ENCODE data around the gene RFC5. TPM values are rescaled to one million over a fixed set of nuclear protein-coding genes. Genes with fewer than 3 reads are reported as not detected.

The RFC5 gene
- total RNA-seq, 1 donor from 2014 or later = 16.7 TPM

- Histone ChIP-seq H3K9me3 (ENCODE audit: control insufficient read depth in 3 of 3, low read length in 3 of 3) (no peaks in the 10 kb centered on the region), H3K27ac (ENCODE audit: low read depth, low read length) (no peak overlapping the region), H3K4me3 (ENCODE audit: low read length in 3 of 3) (no peak overlapping the region), H3K27me3 (ENCODE audit: control insufficient read depth in 3 of 3, insufficient read depth in 3 of 3, low read length in 3 of 3) (no peaks in the 10 kb centered on the region), H3K36me3 (ENCODE audit: control insufficient read depth in 3 of 3, insufficient read depth in 3 of 3, low read length in 3 of 3) (peaks cover 39 to 51% (median 40%) of the 10 kb centered on the region in 3 donors), H3K4me1 (ENCODE audit: control insufficient read depth in 3 of 3, insufficient read depth in 3 of 3, low read length in 3 of 3) (no peaks in the 10 kb centered on the region), H3K9ac (ENCODE audit: low read depth in 1 of 3, low read length in 3 of 3) (no peak overlapping the region)
Observed at GRCh38 chr12:118044577-118044976, 28.1 kb downstream of the RFC5 start.

- Histone ChIP-seq H3K27ac (ENCODE audit: low read depth, low read length) (no peak overlapping the region), H3K4me3 (ENCODE audit: low read length in 3 of 3) (no peak overlapping the region)
Observed at GRCh38 chr12:118046430-118046829, 29.9 kb downstream of the RFC5 start.

DNA sequence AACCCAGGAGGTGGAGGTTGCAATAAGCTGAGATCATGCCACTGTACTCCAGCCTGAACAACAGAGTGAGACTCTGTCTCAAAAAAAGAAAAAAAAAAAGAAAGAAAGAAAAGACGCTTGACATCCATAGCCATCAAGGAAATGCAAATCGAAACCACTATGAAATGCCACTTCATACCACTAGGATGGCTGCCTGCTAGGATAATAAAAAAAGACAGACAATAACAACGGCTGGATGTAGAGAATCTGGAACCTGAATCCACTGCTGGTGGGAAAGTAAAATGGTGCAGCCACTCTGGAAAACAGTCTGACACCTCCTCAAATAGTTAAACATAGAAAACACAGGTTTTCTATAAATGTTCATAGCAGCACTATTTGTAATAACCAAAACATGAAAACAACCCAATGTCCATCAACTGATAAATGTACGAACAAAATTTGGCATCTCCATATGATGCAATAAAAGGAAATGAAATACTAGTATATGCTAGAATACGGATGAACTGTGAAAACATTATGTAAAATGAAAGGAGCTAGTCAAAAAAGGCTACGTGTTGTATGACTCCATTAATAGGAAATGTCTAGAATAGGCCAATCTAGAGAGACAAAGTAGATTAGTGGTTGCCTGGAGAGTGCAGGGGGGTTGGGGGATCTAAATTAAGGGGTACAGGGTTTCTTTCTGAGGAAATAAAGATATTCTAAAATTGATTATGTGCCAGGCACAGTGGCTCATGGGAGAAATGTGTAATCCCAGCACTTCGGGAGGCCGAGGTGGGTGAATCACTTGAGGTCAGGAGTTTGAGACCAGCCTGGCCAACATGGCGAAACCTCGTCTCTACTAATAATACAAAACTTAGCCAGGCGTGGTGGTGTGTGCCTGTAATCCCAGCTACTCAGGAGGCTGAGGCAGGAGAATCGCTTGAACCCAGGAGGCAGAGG lies 34.7 kb downstream of the RFC5 start:
- Histone ChIP-seq H3K36me3 (ENCODE audit: control insufficient read depth in 3 of 3, insufficient read depth in 3 of 3, low read length in 3 of 3) (peaks cover 7 to 10% (median 9%) of the 10 kb centered on the region in 3 donors), H3K27me3 (ENCODE audit: control insufficient read depth in 3 of 3, insufficient read depth in 3 of 3, low read length in 3 of 3) (no peaks in the 10 kb centered on the region), H3K4me3 (ENCODE audit: low read length in 3 of 3) (no peak overlapping the region), H3K9me3 (ENCODE audit: control insufficient read depth in 3 of 3, low read length in 3 of 3) (no peaks in the 10 kb centered on the region), H3K9ac (ENCODE audit: low read depth in 1 of 3, low read length in 3 of 3) (no peak overlapping the region), H3K4me1 (ENCODE audit: control insufficient read depth in 3 of 3, insufficient read depth in 3 of 3, low read length in 3 of 3) (peaks cover 29 to 35% (median 34%) of the 10 kb centered on the region in 3 donors), H3K27ac (ENCODE audit: low read depth, low read length) (peak overlapping the region; percentile 81)

More at GRCh38 chr12:118046430-118046829, 29.9 kb downstream of the RFC5 start:
- no peaks in the 10 kb centered on the region for H3K4me1 ChIP-seq (ENCODE audit: control insufficient read depth in 3 of 3, insufficient read depth in 3 of 3, low read length in 3 of 3)
- H3K9ac ChIP-seq (ENCODE audit: low read depth in 1 of 3, low read length in 3 of 3) = no peak overlapping the region
- peaks cover 31 to 38% (median 38%) of the 10 kb centered on the region in 3 donors for H3K36me3 ChIP-seq (ENCODE audit: control insufficient read depth in 3 of 3, insufficient read depth in 3 of 3, low read length in 3 of 3)
- H3K27me3 ChIP-seq (ENCODE audit: control insufficient read depth in 3 of 3, insufficient read depth in 3 of 3, low read length in 3 of 3) = no peaks in the 10 kb centered on the region
- H3K9me3 ChIP-seq (ENCODE audit: control insufficient read depth in 3 of 3, low read length in 3 of 3) = no peaks in the 10 kb centered on the region

- Histone ChIP-seq H3K9ac (ENCODE audit: low read depth in 1 of 3, low read length in 3 of 3) (peak overlapping the region; percentile 18 to 62 (median 59)), H3K9me3 (ENCODE audit: control insufficient read depth in 3 of 3, low read length in 3 of 3) (no peaks in the 10 kb centered on the region), H3K27me3 (ENCODE audit: control insufficient read depth in 3 of 3, insufficient read depth in 3 of 3, low read length in 3 of 3) (no peaks in the 10 kb centered on the region), H3K36me3 (ENCODE audit: control insufficient read depth in 3 of 3, insufficient read depth in 3 of 3, low read length in 3 of 3) (peaks cover 7 to 9% (median 7%) of the 10 kb centered on the region in 3 donors), H3K4me3 (ENCODE audit: low read length in 3 of 3) (peak overlapping the region; percentile 6 to 49 (median 44)), H3K27ac (ENCODE audit: low read depth, low read length) (peak overlapping the region; percentile 81), H3K4me1 (ENCODE audit: control insufficient read depth in 3 of 3, insufficient read depth in 3 of 3, low read length in 3 of 3) (peaks cover 29 to 42% (median 40%) of the 10 kb centered on the region in 3 donors)
Observed at GRCh38 chr12:118052324-118053070, 36.0 kb downstream of the RFC5 start.

- Histone ChIP-seq H3K4me1 (ENCODE audit: control insufficient read depth in 3 of 3, insufficient read depth in 3 of 3, low read length in 3 of 3) (peaks cover 29 to 42% (median 40%) of the 10 kb centered on the region in 3 donors), H3K9me3 (ENCODE audit: control insufficient read depth in 3 of 3, low read length in 3 of 3) (no peaks in the 10 kb centered on the region), H3K9ac (ENCODE audit: low read depth in 1 of 3, low read length in 3 of 3) (peak overlapping the region in 2 of 3 donors; percentile 18 to 34), H3K27ac (ENCODE audit: low read depth, low read length) (peak overlapping the region; percentile 81), H3K27me3 (ENCODE audit: control insufficient read depth in 3 of 3, insufficient read depth in 3 of 3, low read length in 3 of 3) (no peaks in the 10 kb centered on the region), H3K36me3 (ENCODE audit: control insufficient read depth in 3 of 3, insufficient read depth in 3 of 3, low read length in 3 of 3) (peaks cover 2 to 9% (median 5%) of the 10 kb centered on the region in 3 donors), H3K4me3 (ENCODE audit: low read length in 3 of 3) (peak overlapping the region in 2 of 3 donors; percentile 6 to 44)
Observed at GRCh38 chr12:118053071-118053985, 36.8 kb downstream of the RFC5 start.

- H3K9ac ChIP-seq (ENCODE audit: low read depth in 1 of 3, low read length in 3 of 3) = no peak overlapping the region
- H3K9me3 ChIP-seq (ENCODE audit: control insufficient read depth in 3 of 3, low read length in 3 of 3) = no peaks in the 10 kb centered on the region
- peaks cover 2 to 5% (median 5%) of the 10 kb centered on the region in 3 donors for H3K36me3 ChIP-seq (ENCODE audit: control insufficient read depth in 3 of 3, insufficient read depth in 3 of 3, low read length in 3 of 3)
- peaks cover 39 to 48% (median 45%) of the 10 kb centered on the region in 3 donors for H3K4me1 ChIP-seq (ENCODE audit: control insufficient read depth in 3 of 3, insufficient read depth in 3 of 3, low read length in 3 of 3)
- H3K27me3 ChIP-seq (ENCODE audit: control insufficient read depth in 3 of 3, insufficient read depth in 3 of 3, low read length in 3 of 3) = no peaks in the 10 kb centered on the region
- H3K27ac ChIP-seq (ENCODE audit: low read depth, low read length) = peak overlapping the region; percentile 46
- H3K4me3 ChIP-seq (ENCODE audit: low read length in 3 of 3) = no peak overlapping the region
Observed at GRCh38 chr12:118055144-118055557, 38.6 kb downstream of the RFC5 start.

DNA sequence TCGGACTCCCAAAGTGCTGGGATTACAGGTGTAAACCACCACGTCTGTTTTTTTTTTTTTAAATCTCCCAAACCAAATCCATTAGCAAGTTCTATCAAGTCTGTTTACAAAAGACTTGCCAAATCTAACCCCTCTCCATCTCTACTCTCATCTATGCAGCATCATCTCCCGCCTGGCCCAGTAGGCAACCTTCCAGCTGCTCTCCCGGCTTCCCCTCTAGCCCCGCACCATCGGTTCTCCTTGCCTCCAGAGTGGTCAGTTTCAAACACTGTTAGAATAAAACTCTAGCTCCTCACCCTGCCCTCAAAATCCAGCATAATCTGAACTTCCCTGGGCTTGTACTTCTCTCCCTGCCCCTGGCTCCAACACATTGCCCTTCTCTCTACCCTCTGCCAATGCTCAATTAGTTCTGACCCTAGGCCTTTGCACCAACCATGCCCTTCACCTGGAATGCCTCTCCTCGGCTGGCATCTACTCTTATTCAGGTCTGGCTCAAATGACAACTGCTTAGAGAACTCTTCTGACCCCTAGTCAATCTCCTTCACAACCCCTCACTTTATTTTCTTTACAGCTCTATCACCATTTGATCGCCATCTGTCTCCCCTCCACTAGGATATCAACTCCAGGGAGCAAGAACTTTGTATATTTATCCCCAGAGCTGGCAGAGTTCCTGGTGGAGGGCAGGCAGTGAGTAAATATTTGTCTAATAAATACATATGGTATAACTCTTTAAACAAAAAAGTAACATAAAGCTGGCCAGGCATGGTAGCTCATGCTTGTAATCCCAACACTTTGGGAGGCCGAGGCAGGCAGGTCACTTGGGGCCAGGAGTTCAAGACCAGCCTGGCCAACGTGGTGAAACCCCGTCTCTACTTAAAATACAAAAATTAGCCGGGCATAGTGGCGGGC lies 39.6 kb downstream of the RFC5 start:
- Histone ChIP-seq H3K9ac (ENCODE audit: low read depth in 1 of 3, low read length in 3 of 3) (peak overlapping the region in 2 of 3 donors; percentile 38 to 45), H3K27ac (ENCODE audit: low read depth, low read length) (peak overlapping the region; percentile 46), H3K27me3 (ENCODE audit: control insufficient read depth in 3 of 3, insufficient read depth in 3 of 3, low read length in 3 of 3) (no peaks in the 10 kb centered on the region), H3K36me3 (ENCODE audit: control insufficient read depth in 3 of 3, insufficient read depth in 3 of 3, low read length in 3 of 3) (peaks cover 0 to 3% (median 2%) of the 10 kb centered on the region in 3 donors), H3K9me3 (ENCODE audit: control insufficient read depth in 3 of 3, low read length in 3 of 3) (no peaks in the 10 kb centered on the region), H3K4me3 (ENCODE audit: low read length in 3 of 3) (no peak overlapping the region), H3K4me1 (ENCODE audit: control insufficient read depth in 3 of 3, insufficient read depth in 3 of 3, low read length in 3 of 3) (peaks cover 41 to 48% (median 48%) of the 10 kb centered on the region in 3 donors)

DNA sequence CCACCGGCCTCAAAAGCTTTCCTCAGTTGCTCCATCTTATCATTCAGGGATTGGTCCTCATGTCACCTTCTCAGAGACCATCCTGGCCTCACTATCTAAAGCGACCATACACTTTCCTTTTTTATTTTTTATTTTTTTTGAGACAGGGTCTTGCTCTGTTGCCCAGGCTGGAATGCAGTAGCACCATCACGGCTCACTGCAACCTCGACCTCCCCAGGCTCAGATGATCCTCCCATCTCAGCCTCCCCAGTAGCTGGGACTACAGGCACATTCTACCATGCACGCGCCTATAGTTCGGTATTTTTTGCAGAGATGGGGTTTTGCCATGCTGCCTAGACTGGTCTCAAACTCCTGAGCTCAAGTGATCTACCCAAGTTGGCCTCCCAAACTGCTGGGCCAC lies 41.7 kb downstream of the RFC5 start:
- Histone ChIP-seq H3K27me3 (ENCODE audit: control insufficient read depth in 3 of 3, insufficient read depth in 3 of 3, low read length in 3 of 3) (no peaks in the 10 kb centered on the region), H3K9ac (ENCODE audit: low read depth in 1 of 3, low read length in 3 of 3) (no peak overlapping the region), H3K27ac (ENCODE audit: low read depth, low read length) (no peak overlapping the region), H3K36me3 (ENCODE audit: control insufficient read depth in 3 of 3, insufficient read depth in 3 of 3, low read length in 3 of 3) (no peaks in the 10 kb centered on the region), H3K9me3 (ENCODE audit: control insufficient read depth in 3 of 3, low read length in 3 of 3) (no peaks in the 10 kb centered on the region), H3K4me3 (ENCODE audit: low read length in 3 of 3) (no peak overlapping the region), H3K4me1 (ENCODE audit: control insufficient read depth in 3 of 3, insufficient read depth in 3 of 3, low read length in 3 of 3) (peaks cover 30 to 43% (median 32%) of the 10 kb centered on the region in 3 donors)

All from skeletal muscle tissue (tissue), 4 donors.